Measurements from ENCODE around the gene CCDC117. TPM values are rescaled to one million over a fixed set of nuclear protein-coding genes. Genes with fewer than 3 reads are reported as not detected.

The CCDC117 gene
- total RNA-seq, 2 experiments from 2014 or later = 14.2 to 16.1 TPM

GRCh38 chr22:28792491-28793383 lies 20.2 kb downstream of the CCDC117 start:
- Mint-ChIP-seq H3K9me3 (no peaks in the 10 kb centered on the region), H3K27me3 (no peaks in the 10 kb centered on the region), H3K4me1 (ENCODE audit: low read depth) (peaks cover 71% of the 10 kb centered on the region), H3K27ac (peak overlapping the region; percentile 4), H3K36me3 (ENCODE audit: low read depth) (peaks cover 75% of the 10 kb centered on the region), H3K4me3 (peak overlapping the region; percentile 14)
- POLR2A ChIA-PET = interaction anchor here (0.6 to 3.7 kb wide), 2 partner anchors 7 to 192 kb away, joined by 3 to 40 read pairs; partner anchors contain the start of gene XBP1
- CTCF ChIA-PET = interaction anchor here (5.1 kb wide), 1 partner anchor 37 kb away, joined by 22 read pairs; no protein-coding TSS in a partner anchor
- TF ChIP-seq CTCF (IDR thresholded peaks at IDR 0.05) = no peak
- ATAC-seq (ENCODE audit: poor library complexity) = no peak
- Histone ChIP-seq H3K9me3 (ENCODE audit: control insufficient read depth in 1 of 2, insufficient read depth in 1 of 2, low read length in 2 of 2) (no peaks in the 10 kb centered on the region), H3K27ac (ENCODE audit: low read depth in 1 of 2, low read length in 2 of 2) (peak overlapping the region in 1 of 2 donors; percentile 39), H3K36me3 (ENCODE audit: insufficient read depth, low read length) (peaks cover 44% of the 10 kb centered on the region), H3K4me3 (ENCODE audit: low read length) (no peak overlapping the region), H3K27me3 (ENCODE audit: control insufficient read depth in 1 of 2, insufficient read depth in 2 of 2, low read length in 2 of 2) (no peaks in the 10 kb centered on the region), H3K4me1 (ENCODE audit: insufficient read depth, low read length) (peaks cover 50% of the 10 kb centered on the region)
- no peak for DNase-seq
- intact Hi-C loops (cut with DNase I, micrococcal nuclease) = no loop called here

GRCh38 chr22:28793976-28794584 lies 21.6 kb downstream of the CCDC117 start:
- H3K27ac ChIP-seq (ENCODE audit: low read depth in 1 of 2, low read length in 2 of 2) = no peak overlapping the region
- peaks cover 72% of the 10 kb centered on the region for H3K36me3 Mint-ChIP-seq (ENCODE audit: low read depth)

More at GRCh38 chr22:28793976-28794584, 21.6 kb downstream of the CCDC117 start:
- Mint-ChIP-seq H3K4me3 (no peak overlapping the region), H3K4me1 (ENCODE audit: low read depth) (peaks cover 81% of the 10 kb centered on the region), H3K9me3 (no peaks in the 10 kb centered on the region), H3K27me3 (no peaks in the 10 kb centered on the region), H3K27ac (peak overlapping the region; percentile 35)
- TF ChIP-seq CTCF (IDR thresholded peaks at IDR 0.05) = no peak
- peaks cover 48% of the 10 kb centered on the region for H3K36me3 ChIP-seq (ENCODE audit: insufficient read depth, low read length)
- peaks cover 60% of the 10 kb centered on the region for H3K4me1 ChIP-seq (ENCODE audit: insufficient read depth, low read length)
- POLR2A ChIA-PET = interaction anchor here (0.8 to 2.2 kb wide), 2 partner anchors 18 to 36 kb away, joined by 3 to 6 read pairs; no protein-coding TSS in a partner anchor
- DNase-seq (no peak), ATAC-seq (ENCODE audit: poor library complexity) (no peak)
- H3K27me3 ChIP-seq (ENCODE audit: control insufficient read depth in 1 of 2, insufficient read depth in 2 of 2, low read length in 2 of 2) = no peaks in the 10 kb centered on the region
- CTCF ChIA-PET = interaction anchor here (0.7 to 5.1 kb wide), 3 partner anchors 9 to 36 kb away, joined by 3 to 22 read pairs (median 3); no protein-coding TSS in a partner anchor
- no peak overlapping the region for H3K4me3 ChIP-seq (ENCODE audit: low read length)
- no peaks in the 10 kb centered on the region for H3K9me3 ChIP-seq (ENCODE audit: control insufficient read depth in 1 of 2, insufficient read depth in 1 of 2, low read length in 2 of 2)
- intact Hi-C loops (cut with DNase I, micrococcal nuclease) = no loop called here
